ENCODE data around the gene SND1.

The SND1 gene

GRCh38 chr7:127879436-127879835 is 227.4 kb downstream of the SND1 start:
- Histone ChIP-seq H3K27ac (ENCODE audit: low read depth, low read length) (no peak overlapping the region), H3K9ac (ENCODE audit: low read length in 5 of 5) (no peak overlapping the region), H3K4me3 (ENCODE audit: low read depth in 1 of 5, low read length in 5 of 5) (no peak overlapping the region), H3K27me3 (ENCODE audit: control insufficient read depth in 5 of 5, insufficient read depth in 4 of 5, low read length in 5 of 5) (no peaks in the 10 kb centered on the region), H3K36me3 (ENCODE audit: control insufficient read depth in 5 of 5, insufficient read depth in 5 of 5, low read length in 5 of 5) (no peaks in the 10 kb centered on the region), H3K9me3 (ENCODE audit: control insufficient read depth in 5 of 5, low read length in 5 of 5) (no peaks in the 10 kb centered on the region), H3K4me1 (ENCODE audit: control insufficient read depth in 5 of 5, insufficient read depth in 5 of 5, low read length in 5 of 5) (peaks cover 0 to 4% (median 0%) of the 10 kb centered on the region in 5 donors)

- H3K4me3 ChIP-seq (ENCODE audit: low read depth in 1 of 5, low read length in 5 of 5) = no peak overlapping the region
- no peaks in the 10 kb centered on the region for H3K27me3 ChIP-seq (ENCODE audit: control insufficient read depth in 5 of 5, insufficient read depth in 4 of 5, low read length in 5 of 5)
- H3K9me3 ChIP-seq (ENCODE audit: control insufficient read depth in 5 of 5, low read length in 5 of 5) = no peaks in the 10 kb centered on the region
- no peaks in the 10 kb centered on the region for H3K36me3 ChIP-seq (ENCODE audit: control insufficient read depth in 5 of 5, insufficient read depth in 5 of 5, low read length in 5 of 5)
- H3K27ac ChIP-seq (ENCODE audit: low read depth, low read length) = no peak overlapping the region
- H3K9ac ChIP-seq (ENCODE audit: low read length in 5 of 5) = no peak overlapping the region
- peaks cover 0 to 4% (median 0%) of the 10 kb centered on the region in 5 donors for H3K4me1 ChIP-seq (ENCODE audit: control insufficient read depth in 5 of 5, insufficient read depth in 5 of 5, low read length in 5 of 5)
Measured at GRCh38 chr7:127879942-127880341, 227.9 kb downstream of the SND1 start.

GRCh38 chr7:127880454-127880853 is 228.5 kb downstream of the SND1 start:
- no peak overlapping the region for H3K27ac ChIP-seq (ENCODE audit: low read depth, low read length)

GRCh38 chr7:127881564-127881963 is 229.6 kb downstream of the SND1 start:
- Histone ChIP-seq H3K36me3 (ENCODE audit: control insufficient read depth in 5 of 5, insufficient read depth in 5 of 5, low read length in 5 of 5) (no peaks in the 10 kb centered on the region), H3K9me3 (ENCODE audit: control insufficient read depth in 5 of 5, low read length in 5 of 5) (no peaks in the 10 kb centered on the region), H3K9ac (ENCODE audit: low read length in 5 of 5) (no peak overlapping the region), H3K27ac (ENCODE audit: low read depth, low read length) (no peak overlapping the region), H3K4me3 (ENCODE audit: low read depth in 1 of 5, low read length in 5 of 5) (no peak overlapping the region), H3K27me3 (ENCODE audit: control insufficient read depth in 5 of 5, insufficient read depth in 4 of 5, low read length in 5 of 5) (no peaks in the 10 kb centered on the region), H3K4me1 (ENCODE audit: control insufficient read depth in 5 of 5, insufficient read depth in 5 of 5, low read length in 5 of 5) (peaks cover 0 to 9% (median 3%) of the 10 kb centered on the region in 5 donors)

More at GRCh38 chr7:127880454-127880853, 228.5 kb downstream of the SND1 start:
- Histone ChIP-seq H3K4me3 (ENCODE audit: low read depth in 1 of 5, low read length in 5 of 5) (no peak overlapping the region), H3K4me1 (ENCODE audit: control insufficient read depth in 5 of 5, insufficient read depth in 5 of 5, low read length in 5 of 5) (peaks cover 0 to 4% (median 0%) of the 10 kb centered on the region in 5 donors), H3K27me3 (ENCODE audit: control insufficient read depth in 5 of 5, insufficient read depth in 4 of 5, low read length in 5 of 5) (no peaks in the 10 kb centered on the region), H3K36me3 (ENCODE audit: control insufficient read depth in 5 of 5, insufficient read depth in 5 of 5, low read length in 5 of 5) (no peaks in the 10 kb centered on the region), H3K9ac (ENCODE audit: low read length in 5 of 5) (no peak overlapping the region), H3K9me3 (ENCODE audit: control insufficient read depth in 5 of 5, low read length in 5 of 5) (no peaks in the 10 kb centered on the region)

- Histone ChIP-seq H3K27ac (ENCODE audit: low read depth, low read length) (no peak overlapping the region), H3K4me3 (ENCODE audit: low read depth in 1 of 5, low read length in 5 of 5) (no peak overlapping the region), H3K36me3 (ENCODE audit: control insufficient read depth in 5 of 5, insufficient read depth in 5 of 5, low read length in 5 of 5) (no peaks in the 10 kb centered on the region), H3K27me3 (ENCODE audit: control insufficient read depth in 5 of 5, insufficient read depth in 4 of 5, low read length in 5 of 5) (no peaks in the 10 kb centered on the region), H3K9ac (ENCODE audit: low read length in 5 of 5) (no peak overlapping the region), H3K4me1 (ENCODE audit: control insufficient read depth in 5 of 5, insufficient read depth in 5 of 5, low read length in 5 of 5) (peaks cover 0 to 9% (median 3%) of the 10 kb centered on the region in 5 donors), H3K9me3 (ENCODE audit: control insufficient read depth in 5 of 5, low read length in 5 of 5) (no peaks in the 10 kb centered on the region)
Measured at GRCh38 chr7:127882313-127882920, 230.4 kb downstream of the SND1 start.

- no peaks in the 10 kb centered on the region for H3K9me3 ChIP-seq (ENCODE audit: control insufficient read depth in 5 of 5, low read length in 5 of 5)
- H3K4me1 ChIP-seq (ENCODE audit: control insufficient read depth in 5 of 5, insufficient read depth in 5 of 5, low read length in 5 of 5) = peaks cover 0 to 9% (median 0%) of the 10 kb centered on the region in 5 donors
- H3K36me3 ChIP-seq (ENCODE audit: control insufficient read depth in 5 of 5, insufficient read depth in 5 of 5, low read length in 5 of 5) = peaks cover 8 to 15% (median 12%) of the 10 kb centered on the region in 5 donors
- H3K27ac ChIP-seq (ENCODE audit: low read depth, low read length) = no peak overlapping the region
- no peak overlapping the region for H3K9ac ChIP-seq (ENCODE audit: low read length in 5 of 5)
- no peaks in the 10 kb centered on the region for H3K27me3 ChIP-seq (ENCODE audit: control insufficient read depth in 5 of 5, insufficient read depth in 4 of 5, low read length in 5 of 5)
- H3K4me3 ChIP-seq (ENCODE audit: low read depth in 1 of 5, low read length in 5 of 5) = no peak overlapping the region
Measured at GRCh38 chr7:127884066-127884559, 232.1 kb downstream of the SND1 start.

GRCh38 chr7:127885222-127885772 is 233.3 kb downstream of the SND1 start:
- Histone ChIP-seq H3K9ac (ENCODE audit: low read length in 5 of 5) (no peak overlapping the region), H3K4me3 (ENCODE audit: low read depth in 1 of 5, low read length in 5 of 5) (no peak overlapping the region), H3K27ac (ENCODE audit: low read depth, low read length) (no peak overlapping the region), H3K36me3 (ENCODE audit: control insufficient read depth in 5 of 5, insufficient read depth in 5 of 5, low read length in 5 of 5) (peaks cover 8 to 15% (median 12%) of the 10 kb centered on the region in 5 donors), H3K27me3 (ENCODE audit: control insufficient read depth in 5 of 5, insufficient read depth in 4 of 5, low read length in 5 of 5) (no peaks in the 10 kb centered on the region), H3K4me1 (ENCODE audit: control insufficient read depth in 5 of 5, insufficient read depth in 5 of 5, low read length in 5 of 5) (peaks cover 0 to 9% (median 0%) of the 10 kb centered on the region in 5 donors), H3K9me3 (ENCODE audit: control insufficient read depth in 5 of 5, low read length in 5 of 5) (no peaks in the 10 kb centered on the region)

- H3K36me3 ChIP-seq (ENCODE audit: control insufficient read depth in 5 of 5, insufficient read depth in 5 of 5, low read length in 5 of 5) = peaks cover 8 to 15% (median 13%) of the 10 kb centered on the region in 5 donors
- no peaks in the 10 kb centered on the region for H3K27me3 ChIP-seq (ENCODE audit: control insufficient read depth in 5 of 5, insufficient read depth in 4 of 5, low read length in 5 of 5)
- H3K4me1 ChIP-seq (ENCODE audit: control insufficient read depth in 5 of 5, insufficient read depth in 5 of 5, low read length in 5 of 5) = peaks cover 0 to 9% (median 0%) of the 10 kb centered on the region in 5 donors
- no peak overlapping the region for H3K4me3 ChIP-seq (ENCODE audit: low read depth in 1 of 5, low read length in 5 of 5)
- no peaks in the 10 kb centered on the region for H3K9me3 ChIP-seq (ENCODE audit: control insufficient read depth in 5 of 5, low read length in 5 of 5)
- H3K9ac ChIP-seq (ENCODE audit: low read length in 5 of 5) = no peak overlapping the region
- no peak overlapping the region for H3K27ac ChIP-seq (ENCODE audit: low read depth, low read length)
Measured at GRCh38 chr7:127885843-127886242, 233.8 kb downstream of the SND1 start.

GRCh38 chr7:127886248-127886647 is 234.3 kb downstream of the SND1 start:
- Histone ChIP-seq H3K9ac (ENCODE audit: low read length in 5 of 5) (no peak overlapping the region), H3K27me3 (ENCODE audit: control insufficient read depth in 5 of 5, insufficient read depth in 4 of 5, low read length in 5 of 5) (no peaks in the 10 kb centered on the region), H3K27ac (ENCODE audit: low read depth, low read length) (no peak overlapping the region), H3K9me3 (ENCODE audit: control insufficient read depth in 5 of 5, low read length in 5 of 5) (no peaks in the 10 kb centered on the region), H3K4me1 (ENCODE audit: control insufficient read depth in 5 of 5, insufficient read depth in 5 of 5, low read length in 5 of 5) (peaks cover 0 to 9% (median 0%) of the 10 kb centered on the region in 5 donors), H3K4me3 (ENCODE audit: low read depth in 1 of 5, low read length in 5 of 5) (no peak overlapping the region), H3K36me3 (ENCODE audit: control insufficient read depth in 5 of 5, insufficient read depth in 5 of 5, low read length in 5 of 5) (peaks cover 8 to 15% (median 13%) of the 10 kb centered on the region in 5 donors)

GRCh38 chr7:127887096-127887495 is 235.1 kb downstream of the SND1 start:
- H3K4me3 ChIP-seq (ENCODE audit: low read depth in 1 of 5, low read length in 5 of 5) = no peak overlapping the region
- H3K27me3 ChIP-seq (ENCODE audit: control insufficient read depth in 5 of 5, insufficient read depth in 4 of 5, low read length in 5 of 5) = no peaks in the 10 kb centered on the region
- H3K27ac ChIP-seq (ENCODE audit: low read depth, low read length) = no peak overlapping the region
- peaks cover 8 to 15% (median 13%) of the 10 kb centered on the region in 5 donors for H3K36me3 ChIP-seq (ENCODE audit: control insufficient read depth in 5 of 5, insufficient read depth in 5 of 5, low read length in 5 of 5)
- H3K9ac ChIP-seq (ENCODE audit: low read length in 5 of 5) = no peak overlapping the region
- no peaks in the 10 kb centered on the region for H3K9me3 ChIP-seq (ENCODE audit: control insufficient read depth in 5 of 5, low read length in 5 of 5)
- peaks cover 0 to 9% (median 4%) of the 10 kb centered on the region in 5 donors for H3K4me1 ChIP-seq (ENCODE audit: control insufficient read depth in 5 of 5, insufficient read depth in 5 of 5, low read length in 5 of 5)
